Measurements from ENCODE around the gene HBZ. TPM values are rescaled to one million over a fixed set of nuclear protein-coding genes. Genes with fewer than 3 reads are reported as not detected.
A peak's percentile ranks its signal among the peaks of the same experiment; 100 is the strongest.

HBZ gene
- total and polyA plus RNA-seq, 9 of the 15 experiments (the other 6 are each of a cell fraction or from before 2014, with no cell fraction given): 58.0 to 610 (median 113) TPM

DNA sequence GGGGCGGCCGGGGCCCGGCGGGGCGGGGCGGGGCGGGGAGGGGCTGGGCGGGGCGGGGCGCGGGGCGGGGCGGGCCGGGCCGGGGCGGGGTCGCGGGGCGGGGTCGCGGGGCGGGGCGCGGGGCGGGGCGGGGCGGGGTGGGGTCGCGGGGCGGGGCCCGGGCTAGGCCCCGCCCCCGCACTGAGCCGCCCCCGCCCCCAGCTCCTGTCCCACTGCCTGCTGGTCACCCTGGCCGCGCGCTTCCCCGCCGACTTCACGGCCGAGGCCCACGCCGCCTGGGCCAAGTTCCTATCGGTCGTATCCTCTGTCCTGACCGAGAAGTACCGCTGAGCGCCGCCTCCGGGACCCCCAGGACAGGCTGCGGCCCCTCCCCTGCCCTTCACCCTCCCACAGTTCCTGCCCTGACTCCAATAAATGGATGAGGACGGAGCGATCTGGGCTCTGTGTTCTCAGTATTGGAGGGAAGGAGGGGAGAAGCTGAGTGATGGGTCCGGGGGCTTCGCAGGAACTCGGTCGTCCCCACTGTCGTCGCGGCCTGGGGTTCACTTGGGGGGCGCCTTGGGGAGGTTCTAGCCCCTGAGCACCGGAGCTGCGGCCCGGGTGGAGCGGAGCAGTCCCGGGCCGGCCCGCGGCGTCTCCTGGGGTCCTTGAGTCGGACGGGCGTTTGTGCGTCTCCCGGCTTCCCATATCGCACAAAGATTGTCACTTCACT is 12.5 kb downstream of the HBZ start:
- Histone ChIP-seq H3K27ac (ENCODE audit: extremely low read depth, low read depth, low read length) (peak overlapping the region; percentile 66; the same call in 2 of the 3 replicates), H2AFZ (ENCODE audit: low read depth, low read length) (peak overlapping the region; percentile 74; the same call in 1 of the 2 replicates), H3K36me3 (ENCODE audit: control insufficient read depth, insufficient read depth, low read length) (no peaks in the 10 kb centered on the region), H3K4me3 (peak overlapping the region; percentile 35), H3K27me3 (ENCODE audit: control insufficient read depth in 2 of 2, insufficient read depth in 2 of 2, low read length in 2 of 2) (no peaks in the 10 kb centered on the region), H3K9me1 (ENCODE audit: control insufficient read depth, insufficient read depth, low read length) (no peaks in the 10 kb centered on the region), H3K4me2 (ENCODE audit: insufficient read depth, low read length) (peak overlapping the region; percentile 70), H3K9me3 (replicated peaks; ENCODE audit: control insufficient read depth, insufficient read depth, low read depth, low read length) (no peaks in the 10 kb centered on the region), H3K9ac (ENCODE audit: insufficient read depth in 1 of 2, low read depth in 2 of 2, low read length in 2 of 2) (peak overlapping the region; percentile 59 to 89; a peak in 3 of 4 replicates), H3K79me2 (ENCODE audit: control insufficient read depth, insufficient read depth, low read length) (no peaks in the 10 kb centered on the region), H4K20me1 (replicated peaks; ENCODE audit: control insufficient read depth, insufficient read depth, low read length) (no peaks in the 10 kb centered on the region), H3K4me1 (replicated peaks in 1 of 2; ENCODE audit: control insufficient read depth in 2 of 2, insufficient read depth in 2 of 2, low read length in 2 of 2) (peaks cover 10 to 72% of the 10 kb centered on the region in 2 experiments; a peak in 4 of 5 replicates)
- FAIRE-seq (peak; percentile 60), DNase-seq (ENCODE audit: extremely low read depth in 1 of 4, low spot score in 3 of 4) (peak; percentile 38 to 91 (median 84)), ATAC-seq (peak; percentile 81)
- in situ Hi-C loops (cut with MboI): no loop called here
- BruUV-seq (replicated peaks): no TSS peak
- ChIA-PET CTCF (ENCODE audit: low intra/inter-chr PET ratio) (no interaction called here), POLR2A (no interaction called here)
- WGBS (ENCODE audit: insufficient coverage, low coverage, missing lambda C conversion rate): 67% methylated on average over 19 of the region's 77 CpGs
- intact Hi-C loops (cut with micrococcal nuclease): no loop called here
- TF ChIP-seq RBFOX2 (IDR thresholded peaks at IDR 0.05; ENCODE audit: low read depth, low read length) (peak; percentile 31; the same call in 1 of the 2 replicates), SMARCC2 (IDR thresholded peaks at IDR 0.05; ENCODE audit: low read depth) (no peak), TCF3 (CRISPR knock-in tag; IDR thresholded peaks at IDR 0.05) (no peak), PML (IDR thresholded peaks at IDR 0.05; ENCODE audit: low read length) (no peak), HIVEP1 (CRISPR knock-in tag; IDR thresholded peaks at IDR 0.05) (no peak), ZFX (CRISPR knock-in tag; IDR thresholded peaks at IDR 0.05) (no peak), MTF1 (CRISPR knock-in tag; IDR thresholded peaks at IDR 0.05; ENCODE audit: borderline replicate concordance) (no peak), ZNF584 (CRISPR knock-in tag; IDR thresholded peaks at IDR 0.05; ENCODE audit: low read depth) (no peak), IRF2 (CRISPR knock-in tag; IDR thresholded peaks at IDR 0.05) (no peak), POLR3G (IDR thresholded peaks at IDR 0.05; ENCODE audit: extremely low read depth, insufficient read length, insufficient replicate concordance) (no peak)
- TF ChIP-seq, protein P1, sequence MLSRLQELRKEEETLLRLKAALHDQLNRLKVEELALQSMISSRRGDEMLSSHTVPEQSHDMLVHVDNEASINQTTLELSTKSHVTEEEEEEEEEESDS (CRISPR knock-in tag; IDR thresholded peaks at IDR 0.05): no peak
- TF ChIP-seq, protein P2, sequence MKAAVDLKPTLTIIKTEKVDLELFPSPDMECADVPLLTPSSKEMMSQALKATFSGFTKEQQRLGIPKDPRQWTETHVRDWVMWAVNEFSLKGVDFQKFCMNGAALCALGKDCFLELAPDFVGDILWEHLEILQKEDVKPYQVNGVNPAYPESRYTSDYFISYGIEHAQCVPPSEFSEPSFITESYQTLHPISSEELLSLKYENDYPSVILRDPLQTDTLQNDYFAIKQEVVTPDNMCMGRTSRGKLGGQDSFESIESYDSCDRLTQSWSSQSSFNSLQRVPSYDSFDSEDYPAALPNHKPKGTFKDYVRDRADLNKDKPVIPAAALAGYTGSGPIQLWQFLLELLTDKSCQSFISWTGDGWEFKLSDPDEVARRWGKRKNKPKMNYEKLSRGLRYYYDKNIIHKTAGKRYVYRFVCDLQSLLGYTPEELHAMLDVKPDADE (conservative IDR thresholded peaks at IDR 0.05; ENCODE audit: control insufficient read depth, low read depth, low read length): no peak
- TF ChIP-seq, protein P3, sequence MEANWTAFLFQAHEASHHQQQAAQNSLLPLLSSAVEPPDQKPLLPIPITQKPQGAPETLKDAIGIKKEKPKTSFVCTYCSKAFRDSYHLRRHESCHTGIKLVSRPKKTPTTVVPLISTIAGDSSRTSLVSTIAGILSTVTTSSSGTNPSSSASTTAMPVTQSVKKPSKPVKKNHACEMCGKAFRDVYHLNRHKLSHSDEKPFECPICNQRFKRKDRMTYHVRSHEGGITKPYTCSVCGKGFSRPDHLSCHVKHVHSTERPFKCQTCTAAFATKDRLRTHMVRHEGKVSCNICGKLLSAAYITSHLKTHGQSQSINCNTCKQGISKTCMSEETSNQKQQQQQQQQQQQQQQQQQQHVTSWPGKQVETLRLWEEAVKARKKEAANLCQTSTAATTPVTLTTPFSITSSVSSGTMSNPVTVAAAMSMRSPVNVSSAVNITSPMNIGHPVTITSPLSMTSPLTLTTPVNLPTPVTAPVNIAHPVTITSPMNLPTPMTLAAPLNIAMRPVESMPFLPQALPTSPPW (CRISPR knock-in tag; IDR thresholded peaks at IDR 0.05): peak; percentile 41
- TF ChIP-seq, protein P4, sequence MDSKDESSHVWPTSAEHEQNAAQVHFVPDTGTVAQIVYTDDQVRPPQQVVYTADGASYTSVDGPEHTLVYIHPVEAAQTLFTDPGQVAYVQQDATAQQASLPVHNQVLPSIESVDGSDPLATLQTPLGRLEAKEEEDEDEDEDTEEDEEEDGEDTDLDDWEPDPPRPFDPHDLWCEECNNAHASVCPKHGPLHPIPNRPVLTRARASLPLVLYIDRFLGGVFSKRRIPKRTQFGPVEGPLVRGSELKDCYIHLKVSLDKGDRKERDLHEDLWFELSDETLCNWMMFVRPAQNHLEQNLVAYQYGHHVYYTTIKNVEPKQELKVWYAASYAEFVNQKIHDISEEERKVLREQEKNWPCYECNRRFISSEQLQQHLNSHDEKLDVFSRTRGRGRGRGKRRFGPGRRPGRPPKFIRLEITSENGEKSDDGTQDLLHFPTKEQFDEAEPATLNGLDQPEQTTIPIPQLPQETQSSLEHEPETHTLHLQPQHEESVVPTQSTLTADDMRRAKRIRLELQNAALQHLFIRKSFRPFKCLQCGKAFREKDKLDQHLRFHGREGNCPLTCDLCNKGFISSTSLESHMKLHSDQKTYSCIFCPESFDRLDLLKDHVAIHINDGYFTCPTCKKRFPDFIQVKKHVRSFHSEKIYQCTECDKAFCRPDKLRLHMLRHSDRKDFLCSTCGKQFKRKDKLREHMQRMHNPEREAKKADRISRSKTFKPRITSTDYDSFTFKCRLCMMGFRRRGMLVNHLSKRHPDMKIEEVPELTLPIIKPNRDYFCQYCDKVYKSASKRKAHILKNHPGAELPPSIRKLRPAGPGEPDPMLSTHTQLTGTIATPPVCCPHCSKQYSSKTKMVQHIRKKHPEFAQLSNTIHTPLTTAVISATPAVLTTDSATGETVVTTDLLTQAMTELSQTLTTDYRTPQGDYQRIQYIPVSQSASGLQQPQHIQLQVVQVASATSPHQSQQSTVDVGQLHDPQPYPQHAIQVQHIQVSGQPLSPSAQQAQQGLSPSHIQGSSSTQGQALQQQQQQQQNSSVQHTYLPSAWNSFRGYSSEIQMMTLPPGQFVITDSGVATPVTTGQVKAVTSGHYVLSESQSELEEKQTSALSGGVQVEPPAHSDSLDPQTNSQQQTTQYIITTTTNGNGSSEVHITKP (IDR thresholded peaks at IDR 0.05; ENCODE audit: partially characterized antibody): no peak
